ENCODE measurements around the gene ZFYVE28. TPM values are rescaled to one million over a fixed set of nuclear protein-coding genes. Genes with fewer than 3 reads are reported as not detected.

ZFYVE28 gene
- total RNA-seq, 2 experiments from 2014 or later = 26.2 to 28.0 TPM

DNA sequence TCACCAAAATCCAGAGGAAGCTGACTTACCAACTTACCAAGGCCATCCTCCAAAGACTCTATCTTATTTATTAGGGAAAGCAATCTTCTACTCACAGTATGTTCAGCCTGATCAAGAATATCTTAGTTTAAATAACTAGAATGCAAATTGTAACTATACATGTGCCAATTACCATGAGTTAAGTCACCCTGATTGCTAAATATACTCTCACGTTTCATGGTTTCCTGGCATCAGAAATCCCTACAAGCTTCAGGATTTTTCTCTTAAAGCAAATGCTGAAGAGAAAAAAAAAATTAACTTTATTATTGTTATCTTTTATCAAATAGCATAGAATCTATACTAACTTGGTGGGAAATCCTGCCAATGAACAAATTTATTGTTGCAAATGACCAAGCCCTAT lies 93.6 kb downstream of the ZFYVE28 start:
- Mint-ChIP-seq H3K36me3 (ENCODE audit: low read depth) (peaks cover 37% of the 10 kb centered on the region), H3K27ac (no peak overlapping the region), H3K4me1 (ENCODE audit: low read depth) (no peaks in the 10 kb centered on the region), H3K9me3 (peaks cover 15% of the 10 kb centered on the region), H3K27me3 (no peaks in the 10 kb centered on the region), H3K4me3 (no peak overlapping the region)
- CTCF ChIA-PET = no interaction called here
- TF ChIP-seq, protein P1, sequence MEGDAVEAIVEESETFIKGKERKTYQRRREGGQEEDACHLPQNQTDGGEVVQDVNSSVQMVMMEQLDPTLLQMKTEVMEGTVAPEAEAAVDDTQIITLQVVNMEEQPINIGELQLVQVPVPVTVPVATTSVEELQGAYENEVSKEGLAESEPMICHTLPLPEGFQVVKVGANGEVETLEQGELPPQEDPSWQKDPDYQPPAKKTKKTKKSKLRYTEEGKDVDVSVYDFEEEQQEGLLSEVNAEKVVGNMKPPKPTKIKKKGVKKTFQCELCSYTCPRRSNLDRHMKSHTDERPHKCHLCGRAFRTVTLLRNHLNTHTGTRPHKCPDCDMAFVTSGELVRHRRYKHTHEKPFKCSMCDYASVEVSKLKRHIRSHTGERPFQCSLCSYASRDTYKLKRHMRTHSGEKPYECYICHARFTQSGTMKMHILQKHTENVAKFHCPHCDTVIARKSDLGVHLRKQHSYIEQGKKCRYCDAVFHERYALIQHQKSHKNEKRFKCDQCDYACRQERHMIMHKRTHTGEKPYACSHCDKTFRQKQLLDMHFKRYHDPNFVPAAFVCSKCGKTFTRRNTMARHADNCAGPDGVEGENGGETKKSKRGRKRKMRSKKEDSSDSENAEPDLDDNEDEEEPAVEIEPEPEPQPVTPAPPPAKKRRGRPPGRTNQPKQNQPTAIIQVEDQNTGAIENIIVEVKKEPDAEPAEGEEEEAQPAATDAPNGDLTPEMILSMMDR (IDR thresholded peaks at IDR 0.05) = no peak
- Histone ChIP-seq H3K27ac (ENCODE audit: low read depth in 1 of 2, low read length in 2 of 2) (no peak overlapping the region), H3K36me3 (ENCODE audit: insufficient read depth, low read length) (no peaks in the 10 kb centered on the region), H3K4me3 (ENCODE audit: low read length) (no peak overlapping the region), H3K4me1 (ENCODE audit: insufficient read depth, low read length) (no peaks in the 10 kb centered on the region), H3K9me3 (ENCODE audit: control insufficient read depth in 1 of 2, insufficient read depth in 1 of 2, low read length in 2 of 2) (peaks cover 0 to 16% of the 10 kb centered on the region in 2 experiments), H3K27me3 (ENCODE audit: control insufficient read depth in 1 of 2, insufficient read depth in 2 of 2, low read length in 2 of 2) (no peaks in the 10 kb centered on the region)
- DNase-seq (no peak), ATAC-seq (ENCODE audit: poor library complexity) (no peak)
- intact Hi-C loops (cut with DNase I, micrococcal nuclease) = no loop called here
- POLR2A ChIA-PET = no interaction called here

DNA sequence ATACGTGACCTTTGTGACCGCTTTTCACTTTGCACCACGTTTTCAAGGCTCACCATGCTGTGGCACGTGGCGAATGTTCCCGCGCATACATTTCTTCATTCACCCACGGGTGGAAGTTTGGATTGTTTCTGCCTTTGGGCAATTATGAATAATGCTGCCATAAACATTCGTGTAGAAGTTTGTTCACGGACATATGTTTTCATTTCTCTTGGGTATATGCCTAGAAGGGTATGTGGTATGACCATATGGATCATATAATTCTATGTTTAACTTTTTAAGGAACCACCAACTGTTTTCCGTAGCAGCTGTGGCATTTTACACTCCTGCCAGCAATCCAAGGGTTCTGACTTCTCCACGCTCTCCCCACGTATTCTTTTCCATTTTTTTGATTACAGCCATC lies 95.6 kb downstream of the ZFYVE28 start:
- ATAC-seq (ENCODE audit: poor library complexity) (no peak), DNase-seq (no peak)
- no peaks in the 10 kb centered on the region for H3K4me1 ChIP-seq (ENCODE audit: insufficient read depth, low read length)
- Mint-ChIP-seq H3K27me3 (no peaks in the 10 kb centered on the region), H3K4me1 (ENCODE audit: low read depth) (no peaks in the 10 kb centered on the region), H3K27ac (no peak overlapping the region), H3K36me3 (ENCODE audit: low read depth) (peaks cover 19% of the 10 kb centered on the region), H3K4me3 (no peak overlapping the region), H3K9me3 (peaks cover 13% of the 10 kb centered on the region)
- H3K36me3 ChIP-seq (ENCODE audit: insufficient read depth, low read length) = no peaks in the 10 kb centered on the region
- H3K27ac ChIP-seq (ENCODE audit: low read depth in 1 of 2, low read length in 2 of 2) = no peak overlapping the region
- H3K27me3 ChIP-seq (ENCODE audit: control insufficient read depth in 1 of 2, insufficient read depth in 2 of 2, low read length in 2 of 2) = no peaks in the 10 kb centered on the region
- ChIA-PET POLR2A (no interaction called here), CTCF (no interaction called here)
- H3K4me3 ChIP-seq (ENCODE audit: low read length) = no peak overlapping the region
- H3K9me3 ChIP-seq (ENCODE audit: control insufficient read depth in 1 of 2, insufficient read depth in 1 of 2, low read length in 2 of 2) = peaks cover 0 to 12% of the 10 kb centered on the region in 2 experiments
- TF ChIP-seq, protein P1 (IDR thresholded peaks at IDR 0.05) = no peak
- intact Hi-C loops (cut with DNase I, micrococcal nuclease) = no loop called here

GRCh38 chr4:2322227-2322626 lies 96.2 kb downstream of the ZFYVE28 start:
- Histone ChIP-seq H3K27ac (ENCODE audit: low read depth in 1 of 2, low read length in 2 of 2) (no peak overlapping the region), H3K4me1 (ENCODE audit: insufficient read depth, low read length) (no peaks in the 10 kb centered on the region), H3K36me3 (ENCODE audit: insufficient read depth, low read length) (no peaks in the 10 kb centered on the region), H3K27me3 (ENCODE audit: control insufficient read depth in 1 of 2, insufficient read depth in 2 of 2, low read length in 2 of 2) (no peaks in the 10 kb centered on the region), H3K4me3 (ENCODE audit: low read length) (no peak overlapping the region), H3K9me3 (ENCODE audit: control insufficient read depth in 1 of 2, insufficient read depth in 1 of 2, low read length in 2 of 2) (peaks cover 0 to 6% of the 10 kb centered on the region in 2 experiments)
- TF ChIP-seq, protein P1 (IDR thresholded peaks at IDR 0.05) = no peak
- POLR2A ChIA-PET = interaction anchor here (1.6 kb wide), 1 partner anchor 40 kb away, joined by 3 read pairs; no protein-coding TSS in a partner anchor
- no peak overlapping the region for H3K4me3 Mint-ChIP-seq
- no peaks in the 10 kb centered on the region for H3K4me1 Mint-ChIP-seq (ENCODE audit: low read depth)
- CTCF ChIA-PET = no interaction called here
- peaks cover 13% of the 10 kb centered on the region for H3K36me3 Mint-ChIP-seq (ENCODE audit: low read depth)
- intact Hi-C loops (cut with DNase I, micrococcal nuclease) = no loop called here
- ATAC-seq (ENCODE audit: poor library complexity) = no peak
- no peaks in the 10 kb centered on the region for H3K27me3 Mint-ChIP-seq
- peaks cover 9% of the 10 kb centered on the region for H3K9me3 Mint-ChIP-seq
- no peak overlapping the region for H3K27ac Mint-ChIP-seq
- DNase-seq = peak in 1 of 14 experiments; percentile 6

Data from CD4-positive, alpha-beta T cell (primary cell).